B cell (primary cell): ENCODE results near the gene TMEM120B. TPM values are rescaled to one million over a fixed set of nuclear protein-coding genes. Genes with fewer than 3 reads are reported as not detected.
A peak's percentile ranks its signal among the peaks of the same experiment; 100 is the strongest.

Source experiments
- ATAC-seq: fragments of 200-7000 bp; cut with Tn5 transposase; one replicate; pipeline ENCODE4 v1.10.0; 2021; ENCODE audit warnings: low read depth, mild to moderate bottlenecking, moderate number of reproducible peaks, moderate library complexity
- CTCF ChIA-PET: fragments of 350-600 bp; sonication (Branson Sonifier 250); formaldehyde crosslinking; loops from one replicate; lab custom pipeline; 2021; ENCODE audit warnings: antibody characterized with exemption, inconsistent platforms; lab: Charles Lee
- POLR2A ChIA-PET: fragments of 350-600 bp; sonication (Branson Sonifier 250); formaldehyde crosslinking; loops from one replicate; lab custom pipeline; 2021; ENCODE audit warnings: antibody characterized with exemption; lab: Charles Lee
- DNase-seq: peaks from one replicate; pipeline ENCODE4 v3.0.0; 2013
- H2AFZ ChIP-seq: 2 replicates; pipeline ENCODE4 v1.6.1; 2012; ENCODE audit warnings: mild to moderate bottlenecking, low read depth, low read length; ENCODE audit not compliant: insufficient read depth, poor library complexity, severe bottlenecking
- H3K27ac ChIP-seq, 2 donors: 1 replicate in 1 of 2; 2 replicates in 1 of 2; pipeline ENCODE4 v1.5.1; 2012 to 2013; ENCODE audit warnings: low read length in 2 of 2, mild to moderate bottlenecking in 2 of 2, moderate library complexity in 1 of 2
- H3K27me3 ChIP-seq, 4 experiments: fragments of 200-600 bp in 1 of 4; sonication (generic) in 1 of 4; replicated peaks in 1 of 4; 1 replicate in 2 of 4; 2 replicates in 2 of 4; pipeline versions ENCODE4 v1.6.1 to v1.7.0; 2013 to 2016; ENCODE audit warnings: low read length in 3 of 4, mild to moderate bottlenecking in 2 of 4, mixed read lengths in 1 of 4, moderate library complexity in 1 of 4; ENCODE audit not compliant: insufficient read depth in 4 of 4, control insufficient read depth in 3 of 4; ENCODE audit errors: control extremely low read depth in 1 of 4
- H3K36me3 ChIP-seq, 2 experiments: replicated peaks in 1 of 2; 1 replicate in 1 of 2; 2 replicates in 1 of 2; pipeline versions ENCODE4 v1.6.1 to v1.7.1; 2013; ENCODE audit warnings: low read length in 1 of 2; ENCODE audit not compliant: insufficient read depth in 2 of 2, control insufficient read depth in 1 of 2; ENCODE audit errors: control extremely low read depth in 1 of 2, extremely low read depth in 1 of 2
- H3K4me1 ChIP-seq, 2 donors: fragments of 200-600 bp in 1 of 2; sonication (generic) in 1 of 2; 1 replicate in 1 of 2; 2 replicates in 1 of 2; pipeline versions ENCODE4 v1.5.1 to v1.6.1; 2013 to 2017; ENCODE audit warnings: low read length in 2 of 2; ENCODE audit not compliant: control insufficient read depth in 2 of 2, insufficient read depth in 2 of 2
- H3K4me2 ChIP-seq: replicated peaks from 2 replicates; pipeline ENCODE3; 2012; ENCODE audit warnings: mild to moderate bottlenecking, low read depth, low read length; ENCODE audit not compliant: poor library complexity, severe bottlenecking
- H3K4me3 ChIP-seq, 5 experiments: fragments of 200-600 bp in 1 of 5; sonication (generic) in 1 of 5; 1 replicate in 3 of 5; 2 replicates in 2 of 5; pipeline versions ENCODE4 v1.5.1 to v1.7.0; 2011 to 2016; ENCODE audit warnings: low read length in 4 of 5, mild to moderate bottlenecking in 4 of 5, low read depth in 2 of 5, control low read depth in 1 of 5, moderate library complexity in 1 of 5; ENCODE audit not compliant: insufficient read depth in 1 of 5; ENCODE audit errors: control extremely low read depth in 1 of 5, extremely low read depth in 1 of 5
- H3K79me2 ChIP-seq: fragments of 200-600 bp; sonication (generic); one replicate; pipeline ENCODE4 v1.6.0; 2016; ENCODE audit warnings: low read length; ENCODE audit not compliant: control insufficient read depth, insufficient read depth
- H3K9ac ChIP-seq: fragments of 200-600 bp; sonication (generic); 2 replicates; pipeline ENCODE4 v1.6.1; 2017; ENCODE audit warnings: mild to moderate bottlenecking, low read length, moderate library complexity
- H3K9me3 ChIP-seq, 3 donors: one replicate each; pipeline versions ENCODE4 v1.6.1 to v1.7.1; 2013; ENCODE audit warnings: low read length in 2 of 3; ENCODE audit not compliant: control insufficient read depth in 2 of 3, insufficient read depth in 1 of 3; ENCODE audit errors: control extremely low read depth in 1 of 3
- H4K20me1 ChIP-seq: 2 replicates; pipeline ENCODE4 v1.6.0; 2012; ENCODE audit warnings: mild to moderate bottlenecking, low read length; ENCODE audit not compliant: insufficient read depth, control insufficient read depth, poor library complexity, severe bottlenecking
- H3K27ac Mint-ChIP-seq: one replicate; pipeline ENCODE4 v1.8.0; 2021; ENCODE audit warnings: mixed read lengths
- H3K27me3 Mint-ChIP-seq: one replicate; pipeline ENCODE4 v1.8.0; 2021; ENCODE audit warnings: mixed read lengths
- H3K4me1 Mint-ChIP-seq: one replicate; pipeline ENCODE4 v1.8.0; 2021; ENCODE audit warnings: mixed read lengths
- H3K4me3 Mint-ChIP-seq: one replicate; pipeline ENCODE4 v1.8.0; 2021; ENCODE audit warnings: mixed read lengths
- H3K9me3 Mint-ChIP-seq: one replicate; pipeline ENCODE4 v1.8.0; 2022; ENCODE audit warnings: mixed read lengths; ENCODE audit not compliant: insufficient read depth
- CTCF ChIP-seq: fragments of 200-600 bp; IDR thresholded peaks from one replicate; pipeline ENCODE4 v1.8.0; 2022; ENCODE audit warnings: antibody characterized with exemption, mild to moderate bottlenecking
- EZH2 ChIP-seq: IDR thresholded peaks from 2 replicates; pipeline ENCODE4 v1.6.1; 2012; ENCODE audit warnings: borderline replicate concordance, low read depth, mild to moderate bottlenecking, moderate library complexity, low read length; ENCODE audit not compliant: insufficient read depth, poor library complexity, severe bottlenecking
- WGBS: methylation state at CpG from one replicate; pipeline ENCODE4 v1.1.5; 2013; ENCODE audit warnings: missing lambda C conversion rate; ENCODE audit not compliant: insufficient coverage; 5-methylcytosine and 5-hydroxymethylcytosine counted together
- intact Hi-C: fragments of 100-400 bp; cut with micrococcal nuclease; formaldehyde crosslinking; loops from one replicate; pipeline ENCODE4 v1.10.0; 2022
- polyA plus RNA-seq: library from polyadenylated mRNA; depleted of rRNA; stranded (reverse); fragments of >200 nt; gene quantifications from 2 replicates; pipeline ENCODE4 v1.2.3, GENCODE V29; 2012
- total RNA-seq, 2 donors: library from RNA; stranded (reverse); fragments of 120-200 nt in 1 of 2; gene quantifications; 1 replicate in 1 of 2; 2 replicates in 1 of 2; pipeline versions ENCODE4 v1.2.3 to v1.2.4, GENCODE V29; 2013 to 2022

Gene TMEM120B
- total and polyA plus RNA-seq, 2 donors (not counting 1 experiment from before 2014, with no cell fraction given) = 9.2 to 9.7 TPM

- H3K27ac Mint-ChIP-seq = peak overlapping the region; percentile 98
- 56% methylated on average over 8 of the region's 17 CpGs for WGBS
- H4K20me1 ChIP-seq = peaks cover 1% of the 10 kb centered on the region
- peak; percentile 62 for DNase-seq
- peak overlapping the region; percentile 88 for H3K4me3 Mint-ChIP-seq
- intact Hi-C loops = no loop called here
- H3K79me2 ChIP-seq = peaks cover 97% of the 10 kb centered on the region
- peaks cover 0 to 11% of the 10 kb centered on the region in 2 experiments for H3K36me3 ChIP-seq
- peaks cover 87 to 98% of the 10 kb centered on the region in 2 donors for H3K4me1 ChIP-seq
- CTCF ChIA-PET = interaction anchor here (32.7 to 33.5 kb wide), 2 partner anchors 0 to 15 kb away, joined by 1947 read pairs; partner anchors contain the start of genes RHOF and SETD1B
- H3K4me3 ChIP-seq = peak overlapping the region in 3 of 5 experiments; percentile 12 to 47 (median 21)
- TF ChIP-seq EZH2 (no peak), CTCF (no peak)
- no peak for ATAC-seq
- peak overlapping the region; percentile 49 for H3K9ac ChIP-seq
- H3K9me3 ChIP-seq = no peaks in the 10 kb centered on the region
- no peaks in the 10 kb centered on the region for H3K27me3 Mint-ChIP-seq
- H3K27ac ChIP-seq = peak overlapping the region; percentile 90 to 100
- no peaks in the 10 kb centered on the region for H3K9me3 Mint-ChIP-seq
- POLR2A ChIA-PET = interaction anchor here (0.6 to 2.2 kb wide), 7 partner anchors 11 to 200 kb away, joined by 3 to 11 read pairs (median 5); no protein-coding TSS in a partner anchor
- no peak overlapping the region for H2AFZ ChIP-seq
- no peaks in the 10 kb centered on the region for H3K27me3 ChIP-seq
- peaks cover 89% of the 10 kb centered on the region for H3K4me1 Mint-ChIP-seq
- H3K4me2 ChIP-seq = peak overlapping the region; percentile 85
Measured at GRCh38 chr12:121787063-121788025, 74.8 kb downstream of the TMEM120B start.
